Measurements from ENCODE around the gene GRIK1.

GRIK1 gene

GRCh38 chr21:29827647-29828046, 112.1 kb downstream of the GRIK1 start:
- DNase-seq (ENCODE audit: low spot score): no peak

GRCh38 chr21:29827236-29827635, 112.6 kb downstream of the GRIK1 start:
- no peak for DNase-seq (ENCODE audit: low spot score)

GRCh38 chr21:29826386-29826785, 113.4 kb downstream of the GRIK1 start:
- no peak for DNase-seq (ENCODE audit: low spot score)

- no peak for DNase-seq (ENCODE audit: low spot score)
Observed at GRCh38 chr21:29825936-29826335, 113.9 kb downstream of the GRIK1 start.

GRCh38 chr21:29825345-29825744, 114.5 kb downstream of the GRIK1 start:
- DNase-seq (ENCODE audit: low spot score): no peak

GRCh38 chr21:29822064-29822463, 117.7 kb downstream of the GRIK1 start:
- DNase-seq (ENCODE audit: low spot score): no peak

- DNase-seq (ENCODE audit: low spot score): no peak
Observed at GRCh38 chr21:29821230-29821629, 118.6 kb downstream of the GRIK1 start.

GRCh38 chr21:29819675-29820326, 120.0 kb downstream of the GRIK1 start:
- DNase-seq (ENCODE audit: low spot score): no peak

GRCh38 chr21:29818383-29818921, 121.3 kb downstream of the GRIK1 start:
- no peak for DNase-seq (ENCODE audit: low spot score)

- DNase-seq (ENCODE audit: low spot score): no peak
Observed at GRCh38 chr21:29817450-29817849, 122.3 kb downstream of the GRIK1 start.

- no peak for DNase-seq (ENCODE audit: low spot score)
Observed at GRCh38 chr21:29812947-29813346, 126.8 kb downstream of the GRIK1 start.

GRCh38 chr21:29810871-29811270, 128.9 kb downstream of the GRIK1 start:
- DNase-seq (ENCODE audit: low spot score): no peak

- no peak for DNase-seq (ENCODE audit: low spot score)
Observed at GRCh38 chr21:29808153-29808552, 131.6 kb downstream of the GRIK1 start.

- no peak for DNase-seq (ENCODE audit: low spot score)
Observed at GRCh38 chr21:29805105-29805504, 134.7 kb downstream of the GRIK1 start.

GRCh38 chr21:29803191-29803590, 136.6 kb downstream of the GRIK1 start:
- DNase-seq (ENCODE audit: low spot score): no peak

- no peak for DNase-seq (ENCODE audit: low spot score)
Observed at GRCh38 chr21:29801122-29801521, 138.7 kb downstream of the GRIK1 start.

GRCh38 chr21:29800056-29800455, 139.7 kb downstream of the GRIK1 start:
- DNase-seq (ENCODE audit: low spot score): no peak

- DNase-seq (ENCODE audit: low spot score): no peak
Observed at GRCh38 chr21:29798840-29799239, 141.0 kb downstream of the GRIK1 start.

GRCh38 chr21:29797155-29797554, 142.6 kb downstream of the GRIK1 start:
- no peak for DNase-seq (ENCODE audit: low spot score)

- no peak for DNase-seq (ENCODE audit: low spot score)
Observed at GRCh38 chr21:29793712-29794111, 146.1 kb downstream of the GRIK1 start.

- no peak for DNase-seq (ENCODE audit: low spot score)
Observed at GRCh38 chr21:29789393-29789792, 150.4 kb downstream of the GRIK1 start.

- DNase-seq (ENCODE audit: low spot score): no peak
Observed at GRCh38 chr21:29788752-29789151, 151.0 kb downstream of the GRIK1 start.

- DNase-seq (ENCODE audit: low spot score): no peak
Observed at GRCh38 chr21:29787361-29787909, 152.4 kb downstream of the GRIK1 start.
